Suprapubic skin (tissue), 4 donors: ENCODE data around the gene BBC3. TPM values are rescaled to one million over a fixed set of nuclear protein-coding genes. Genes with fewer than 3 reads are reported as not detected.
A peak's percentile ranks its signal among the peaks of the same experiment; 100 is the strongest.

ENCODE experiments used
- DNase-seq, 2 donors: peaks; one replicate each; pipeline ENCODE4 v3.0.0-alpha.2; 2019; ENCODE audit warnings: low spot score in 2 of 2
- H3K27ac ChIP-seq: fragments of 200-600 bp; sonication (generic); one replicate; pipeline ENCODE4 v1.5.1; 2019
- H3K27me3 ChIP-seq: fragments of 200-600 bp; sonication (generic); one replicate; pipeline ENCODE4 v1.5.1; 2019
- H3K36me3 ChIP-seq: fragments of 200-600 bp; sonication (generic); one replicate; pipeline ENCODE4 v1.5.1; 2019
- H3K4me1 ChIP-seq: fragments of 200-600 bp; sonication (generic); one replicate; pipeline ENCODE4 v1.5.1; 2019
- H3K4me3 ChIP-seq: fragments of 200-600 bp; sonication (generic); one replicate; pipeline ENCODE4 v1.5.1; 2019; ENCODE audit warnings: mild to moderate bottlenecking
- H3K9me3 ChIP-seq: fragments of 200-600 bp; sonication (generic); one replicate; pipeline ENCODE4 v1.5.1; 2019
- CTCF ChIP-seq, 2 donors: fragments of 200-600 bp in 1 of 2; fragments of 450-650 bp in 1 of 2; sonication (generic) in 1 of 2; IDR thresholded peaks; one replicate each; pipeline ENCODE4 v1.5.1; 2016 to 2019; ENCODE audit warnings: antibody characterized with exemption in 2 of 2, mild to moderate bottlenecking in 1 of 2, moderate library complexity in 1 of 2
- EP300 ChIP-seq: sonication (generic); formaldehyde crosslinking; IDR thresholded peaks from one replicate; pipeline ENCODE4 v1.6.1; 2017; ENCODE audit warnings: antibody characterized with exemption
- POLR2A ChIP-seq, 2 donors: fragments of 450-650 bp; IDR thresholded peaks; one replicate each; pipeline ENCODE4 v1.6.1; 2017; ENCODE audit warnings: antibody characterized with exemption in 2 of 2, mild to moderate bottlenecking in 2 of 2, moderate library complexity in 2 of 2
- POLR2AphosphoS5 ChIP-seq, 3 donors: sonication (generic); formaldehyde crosslinking; IDR thresholded peaks; one replicate each; pipeline ENCODE4 v1.6.1; 2017; ENCODE audit warnings: antibody characterized with exemption in 3 of 3
- WGBS: methylation state at CpG from one replicate; pipeline ENCODE4 v1.1.5; 2018; 5-methylcytosine and 5-hydroxymethylcytosine counted together
- total RNA-seq, 4 donors: library from RNA; depleted of rRNA; stranded (reverse); fragments of >200 nt; gene quantifications; one replicate each; pipeline ENCODE4 v1.1.0, GENCODE V29; 2016

The BBC3 gene
- total RNA-seq, 4 donors from 2014 or later = 5.6 to 13.6 (median 9.7) TPM

- no peak overlapping the region for H3K4me3 ChIP-seq
- H3K36me3 ChIP-seq = peaks cover 20% of the 10 kb centered on the region
- H3K27me3 ChIP-seq = no peaks in the 10 kb centered on the region
- no peak for DNase-seq
- no peak for TF ChIP-seq EP300
- TF ChIP-seq POLR2AphosphoS5 (IDR thresholded peaks at IDR 0.05) = no peak
- TF ChIP-seq CTCF (IDR thresholded peaks at IDR 0.05) = no peak
- TF ChIP-seq POLR2A (IDR thresholded peaks at IDR 0.05) = no peak
- H3K27ac ChIP-seq = peak overlapping the region; percentile 32
- WGBS = 32% methylated on average over 5 of the region's 5 CpGs
- peaks cover 19% of the 10 kb centered on the region for H3K4me1 ChIP-seq
- no peaks in the 10 kb centered on the region for H3K9me3 ChIP-seq
Measured at GRCh38 chr19:47176627-47177090, 54.3 kb downstream of the BBC3 start.

DNA sequence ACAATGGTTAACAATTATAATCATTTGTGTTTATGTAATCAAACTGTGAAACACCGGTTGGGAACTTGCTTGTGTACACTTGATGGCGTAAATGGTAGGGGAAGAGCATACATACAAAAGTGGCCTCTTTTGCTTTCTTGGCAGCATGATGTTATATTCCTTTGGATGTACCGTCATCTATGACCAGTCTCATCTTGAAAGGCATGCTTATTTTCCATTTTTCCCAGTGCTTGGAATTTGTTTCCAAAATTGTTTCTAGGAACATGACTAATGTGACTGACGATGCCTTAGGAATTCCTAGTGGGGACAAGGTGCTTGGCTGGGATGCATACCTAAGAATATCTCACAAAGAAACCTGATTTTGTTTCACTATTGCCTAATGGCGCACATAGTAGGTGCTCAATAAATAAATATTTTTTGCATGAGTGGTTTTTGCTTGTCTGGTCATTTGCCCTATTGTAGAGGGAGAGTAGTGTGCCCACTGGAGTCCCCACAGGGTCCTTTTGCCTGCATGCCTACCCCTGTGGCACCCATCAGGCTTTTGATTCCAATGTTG lies 54.9 kb downstream of the BBC3 start:
- no peak overlapping the region for H3K4me3 ChIP-seq
- peak overlapping the region; percentile 32 for H3K27ac ChIP-seq
- no peaks in the 10 kb centered on the region for H3K9me3 ChIP-seq
- H3K4me1 ChIP-seq = peaks cover 19% of the 10 kb centered on the region
- 60% methylated on average over 5 of the region's 5 CpGs for WGBS
- no peak for TF ChIP-seq POLR2A (IDR thresholded peaks at IDR 0.05)
- no peak for TF ChIP-seq CTCF (IDR thresholded peaks at IDR 0.05)
- no peak for TF ChIP-seq EP300
- TF ChIP-seq POLR2AphosphoS5 (IDR thresholded peaks at IDR 0.05) = no peak
- H3K27me3 ChIP-seq = no peaks in the 10 kb centered on the region
- H3K36me3 ChIP-seq = peaks cover 25% of the 10 kb centered on the region
- no peak for DNase-seq

DNA sequence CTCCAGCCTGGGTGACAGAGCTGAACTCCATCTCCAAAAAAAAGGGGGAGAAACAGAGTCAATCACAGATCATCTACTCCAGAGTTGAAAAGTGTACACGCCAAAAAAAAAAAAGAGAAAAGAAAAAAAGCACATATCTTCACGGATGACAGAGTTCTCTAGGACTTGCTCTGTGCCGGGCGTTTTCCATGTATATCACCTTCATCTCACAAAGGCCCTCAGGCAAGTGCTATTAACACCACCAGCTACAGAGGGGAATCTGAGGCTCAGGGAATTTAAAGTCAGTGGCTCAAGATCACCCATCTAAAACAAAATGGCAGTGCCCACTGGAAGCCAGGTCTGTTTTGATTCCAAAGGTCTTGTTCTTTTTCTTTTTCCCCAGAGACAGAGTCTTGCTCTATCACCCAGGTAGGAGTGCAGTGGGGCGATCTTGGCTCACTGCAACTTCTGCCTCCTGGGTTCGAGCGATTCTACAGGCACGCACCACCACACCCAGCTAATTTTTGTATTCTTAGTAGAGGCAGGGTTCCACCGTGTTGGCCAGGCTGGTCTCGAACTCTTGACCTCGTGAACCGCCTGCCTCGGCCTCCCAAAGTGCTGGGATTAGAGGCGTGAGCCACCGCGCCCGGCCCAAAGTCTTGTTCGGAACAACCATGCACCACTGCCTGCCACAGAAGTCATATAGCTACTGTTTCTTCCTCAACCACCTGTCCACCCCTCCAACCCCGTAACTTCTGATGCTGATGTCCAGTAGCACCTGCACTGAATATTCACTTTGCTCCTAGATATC lies 58.1 kb downstream of the BBC3 start:
- Histone ChIP-seq H3K4me3 (no peak overlapping the region), H3K4me1 (peaks cover 19% of the 10 kb centered on the region), H3K27me3 (no peaks in the 10 kb centered on the region), H3K9me3 (no peaks in the 10 kb centered on the region), H3K27ac (no peak overlapping the region), H3K36me3 (peaks cover 51% of the 10 kb centered on the region)
- TF ChIP-seq POLR2A (IDR thresholded peaks at IDR 0.05) (no peak), EP300 (no peak), POLR2AphosphoS5 (IDR thresholded peaks at IDR 0.05) (no peak), CTCF (IDR thresholded peaks at IDR 0.05) (no peak)
- WGBS = 88% methylated on average over 19 of the region's 19 CpGs
- DNase-seq = no peak

Other genes with a start within 250 kb of the BBC3 start
- gene NPAS1, start 211.4 kb downstream of the BBC3 start, total RNA-seq = 1 to 10 TPM; 4.7 to 6.8 (median 5.5) TPM
- gene TMEM160, start 182.6 kb downstream of the BBC3 start, total RNA-seq = 10 to 100 TPM; 13.9 to 45.9 (median 31.3) TPM
- gene ZC3H4, start 117.4 kb downstream of the BBC3 start, total RNA-seq = 10 to 100 TPM; 24.2 to 42.8 (median 31.7) TPM
- 10 to 100 TPM; 22.4 to 51.9 (median 44.7) TPM for gene SAE1, start 100.4 kb downstream of the BBC3 start, total RNA-seq
- gene CCDC9, start 25.3 kb upstream of the BBC3 start, total RNA-seq = 10 to 100 TPM; 24.6 to 33.2 (median 27.4) TPM
- 10 to 100 TPM in 2 of 4 donors, 1 to 10 TPM in 2; 6.6 to 13.5 (median 10.6) TPM for gene INAFM1, start 43.7 kb upstream of the BBC3 start, total RNA-seq
- gene C5AR1, start 78.7 kb upstream of the BBC3 start, total RNA-seq = 1 to 10 TPM; 1.2 to 2.4 (median 1.5) TPM
- gene C5AR2, start 101.0 kb upstream of the BBC3 start, total RNA-seq = 1 to 10 TPM in 2 of 4 donors, under 1 TPM in 2; 0.68 to 3.1 (median 1.5) TPM
- gene DHX34, start 118.1 kb upstream of the BBC3 start, total RNA-seq = 10 to 100 TPM; 21.6 to 32.2 (median 25.3) TPM
- 1 to 10 TPM; 1.6 to 5.5 (median 3.1) TPM for gene MEIS3, start 188.3 kb upstream of the BBC3 start, total RNA-seq
- 1 to 10 TPM in 1 of 4 donors, under 1 TPM in 2, not detected in 1; 0.26 to 1.2 (median 0.38) TPM for gene SLC8A2, start 240.7 kb upstream of the BBC3 start, total RNA-seq